KMS-11 (cell line): ENCODE measurements around the gene U2AF2.

Source experiments
- H2AFZ ChIP-seq: fragments of 200-600 bp; sonication (generic); 2 replicates; pipeline ENCODE4 v1.6.1; 2016; ENCODE audit warnings: antibody characterized with exemption, mixed run types, low read depth
- H3K27ac ChIP-seq: fragments of 200-600 bp; sonication (generic); 2 replicates; pipeline ENCODE4 v1.6.1; 2016; ENCODE audit warnings: mild to moderate bottlenecking, mixed run types
- H3K27me3 ChIP-seq: fragments of 200-600 bp; sonication (generic); 2 replicates; pipeline ENCODE4 v1.6.1; 2017; ENCODE audit warnings: mild to moderate bottlenecking, low read depth, mixed run types, moderate library complexity; ENCODE audit not compliant: insufficient read depth
- H3K36me3 ChIP-seq: fragments of 200-600 bp; sonication (generic); 2 replicates; pipeline ENCODE4 v1.6.1; 2017; ENCODE audit warnings: mild to moderate bottlenecking, mixed run types; ENCODE audit not compliant: insufficient read depth
- H3K4me1 ChIP-seq: fragments of 200-600 bp; sonication (generic); 2 replicates; pipeline ENCODE4 v1.6.1; 2016; ENCODE audit warnings: mild to moderate bottlenecking, low read depth, mixed run types; ENCODE audit not compliant: poor library complexity, severe bottlenecking
- H3K4me2 ChIP-seq: fragments of 200-600 bp; sonication (generic); 2 replicates; pipeline ENCODE4 v1.7.0; 2016; ENCODE audit warnings: mild to moderate bottlenecking, mixed run types
- H3K4me3 ChIP-seq: fragments of 200-600 bp; sonication (generic); IDR thresholded peaks from 2 replicates; pipeline ENCODE4 v1.6.1; 2017; ENCODE audit warnings: low read depth, low read length, mixed read lengths; ENCODE audit not compliant: insufficient read depth
- H3K79me2 ChIP-seq: fragments of 200-600 bp; sonication (generic); 2 replicates; pipeline ENCODE4 v1.6.1; 2016; ENCODE audit warnings: low read depth, mixed run types; ENCODE audit not compliant: insufficient read depth
- H3K9ac ChIP-seq: fragments of 200-600 bp; sonication (generic); 2 replicates; pipeline ENCODE4 v1.6.1; 2016; ENCODE audit warnings: mild to moderate bottlenecking, mixed run types
- H4K20me1 ChIP-seq: fragments of 200-600 bp; sonication (generic); 2 replicates; pipeline ENCODE4 v1.6.1; 2016; ENCODE audit warnings: mild to moderate bottlenecking, mixed run types; ENCODE audit not compliant: insufficient read depth
- TF ChIP-seq, protein P1 (sequence below): fragments of 200-600 bp; sonication (generic); conservative IDR thresholded peaks from 2 replicates; pipeline ENCODE4 v1.6.1; 2017; ENCODE audit warnings: low read depth, mild to moderate bottlenecking, antibody characterized with exemption, low read length, moderate library complexity, mixed read lengths

Gene U2AF2

DNA sequence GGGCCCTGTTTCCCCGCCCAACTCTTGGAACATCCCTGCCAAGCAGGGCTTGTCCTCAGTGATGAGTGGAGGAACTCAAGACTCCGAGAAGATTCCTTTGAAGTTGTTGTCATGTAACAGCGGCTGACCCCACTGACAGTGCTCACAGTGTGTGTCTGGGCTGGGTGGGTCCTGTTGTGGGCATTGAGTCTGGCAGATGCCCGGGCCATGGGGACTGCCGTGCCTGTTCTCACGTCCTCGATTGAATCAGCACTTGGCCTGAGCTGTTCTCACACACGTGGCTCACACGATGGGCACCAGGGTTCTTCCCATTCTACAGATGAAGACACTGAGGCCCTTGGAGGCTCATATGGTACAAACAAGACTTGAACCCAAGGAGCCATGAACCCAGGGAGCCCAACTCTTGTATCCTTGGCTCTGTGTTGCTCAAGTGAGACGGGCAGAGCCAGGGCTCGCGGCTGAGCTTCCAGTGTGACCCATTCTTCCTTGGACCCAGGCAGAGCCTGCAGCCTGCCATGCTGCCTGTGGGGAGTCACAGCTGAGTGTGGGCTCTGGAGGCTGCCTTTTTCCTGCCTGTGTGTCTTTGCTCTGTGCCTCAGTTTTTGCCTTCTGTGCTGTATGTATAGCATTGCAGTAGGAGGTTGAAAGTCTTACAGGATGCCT is 11.6 kb downstream of the U2AF2 start:
- Histone ChIP-seq H4K20me1 (peaks cover 11% of the 10 kb centered on the region; the same call in 1 of the 2 replicates), H3K9ac (no peak overlapping the region), H3K4me1 (no peaks in the 10 kb centered on the region), H3K27ac (no peak overlapping the region), H3K27me3 (no peaks in the 10 kb centered on the region), H3K79me2 (peaks cover 89% of the 10 kb centered on the region), H3K4me3 (no peak overlapping the region), H3K36me3 (peaks cover 14% of the 10 kb centered on the region; the same call in 1 of the 2 replicates), H2AFZ (no peak overlapping the region), H3K4me2 (no peak overlapping the region)
- TF ChIP-seq, protein P1, sequence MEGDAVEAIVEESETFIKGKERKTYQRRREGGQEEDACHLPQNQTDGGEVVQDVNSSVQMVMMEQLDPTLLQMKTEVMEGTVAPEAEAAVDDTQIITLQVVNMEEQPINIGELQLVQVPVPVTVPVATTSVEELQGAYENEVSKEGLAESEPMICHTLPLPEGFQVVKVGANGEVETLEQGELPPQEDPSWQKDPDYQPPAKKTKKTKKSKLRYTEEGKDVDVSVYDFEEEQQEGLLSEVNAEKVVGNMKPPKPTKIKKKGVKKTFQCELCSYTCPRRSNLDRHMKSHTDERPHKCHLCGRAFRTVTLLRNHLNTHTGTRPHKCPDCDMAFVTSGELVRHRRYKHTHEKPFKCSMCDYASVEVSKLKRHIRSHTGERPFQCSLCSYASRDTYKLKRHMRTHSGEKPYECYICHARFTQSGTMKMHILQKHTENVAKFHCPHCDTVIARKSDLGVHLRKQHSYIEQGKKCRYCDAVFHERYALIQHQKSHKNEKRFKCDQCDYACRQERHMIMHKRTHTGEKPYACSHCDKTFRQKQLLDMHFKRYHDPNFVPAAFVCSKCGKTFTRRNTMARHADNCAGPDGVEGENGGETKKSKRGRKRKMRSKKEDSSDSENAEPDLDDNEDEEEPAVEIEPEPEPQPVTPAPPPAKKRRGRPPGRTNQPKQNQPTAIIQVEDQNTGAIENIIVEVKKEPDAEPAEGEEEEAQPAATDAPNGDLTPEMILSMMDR, result no peak

DNA sequence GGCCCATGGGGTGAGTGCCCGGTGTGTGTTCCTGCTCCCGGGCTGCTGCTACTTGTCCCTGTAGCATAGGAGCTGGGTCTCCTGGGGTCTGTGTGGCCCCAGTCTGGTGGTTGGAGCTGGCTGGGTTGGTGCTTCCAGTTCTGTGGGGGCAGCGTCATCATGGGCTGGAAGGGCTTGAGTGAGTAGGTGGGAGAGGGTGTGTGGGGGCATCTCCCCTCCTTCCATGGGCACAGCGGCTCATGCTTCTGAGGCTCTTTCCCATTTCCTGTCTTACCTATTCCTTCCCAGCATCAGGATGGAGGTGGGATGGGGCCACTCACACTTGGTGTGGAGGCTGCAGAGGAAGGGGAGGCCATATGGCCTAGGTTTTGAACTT is 12.2 kb downstream of the U2AF2 start:
- peaks cover 11% of the 10 kb centered on the region; the same call in 1 of the 2 replicates for H4K20me1 ChIP-seq
- no peak overlapping the region for H2AFZ ChIP-seq
- no peak overlapping the region for H3K9ac ChIP-seq
- H3K4me1 ChIP-seq, result no peaks in the 10 kb centered on the region
- H3K4me2 ChIP-seq, result no peak overlapping the region
- peaks cover 89% of the 10 kb centered on the region for H3K79me2 ChIP-seq
- H3K27me3 ChIP-seq, result no peaks in the 10 kb centered on the region
- H3K36me3 ChIP-seq, result peaks cover 12% of the 10 kb centered on the region; the same call in 1 of the 2 replicates
- H3K4me3 ChIP-seq, result no peak overlapping the region
- TF ChIP-seq, protein P1, result no peak
- H3K27ac ChIP-seq, result no peak overlapping the region

DNA sequence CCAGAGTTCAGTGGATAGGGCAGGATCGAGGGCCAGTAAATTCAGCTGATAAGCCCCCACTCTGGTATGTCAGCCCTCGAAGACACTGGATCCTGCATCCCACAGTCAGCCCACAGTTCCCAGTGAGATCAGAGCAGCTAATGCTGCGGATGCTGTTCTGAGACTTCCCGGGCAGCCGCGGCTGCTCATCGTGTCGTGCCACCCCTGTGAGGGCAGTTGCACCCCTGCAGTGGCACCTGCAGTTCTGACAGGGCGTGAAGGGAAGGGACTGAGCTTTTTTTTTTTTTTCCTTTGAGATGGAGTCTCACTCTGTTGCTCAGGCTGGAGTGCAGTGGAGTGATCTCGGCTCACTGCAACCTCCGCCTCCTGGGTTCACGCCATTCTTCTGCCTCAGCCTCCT is 12.7 kb downstream of the U2AF2 start:
- peaks cover 12% of the 10 kb centered on the region; the same call in 1 of the 2 replicates for H3K36me3 ChIP-seq

DNA sequence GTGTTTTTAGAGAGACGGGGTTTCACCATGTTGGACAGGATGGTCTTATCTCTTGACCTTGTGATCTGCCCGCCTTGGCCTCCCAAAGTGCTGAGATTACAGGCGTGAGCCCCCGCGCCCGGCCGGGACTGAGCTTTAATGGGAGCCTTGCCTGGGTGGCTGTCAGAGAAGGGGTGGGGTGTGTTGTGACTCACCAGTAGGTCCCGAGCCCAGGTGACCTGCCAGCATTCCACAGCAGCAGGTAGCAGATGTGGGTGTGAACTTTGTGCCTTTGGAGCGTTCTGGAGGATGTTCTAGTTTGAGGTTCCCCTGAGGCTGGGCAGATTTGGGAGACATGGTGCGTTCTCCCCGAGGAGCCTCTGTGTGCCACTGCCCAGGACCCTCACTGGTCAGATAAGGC is 13.1 kb downstream of the U2AF2 start:
- peaks cover 90% of the 10 kb centered on the region for H3K79me2 ChIP-seq

More for the DNA sequence above, 12.7 kb downstream of the U2AF2 start:
- Histone ChIP-seq H3K4me2 (no peak overlapping the region), H3K27ac (no peak overlapping the region), H3K4me3 (no peak overlapping the region), H3K9ac (no peak overlapping the region), H2AFZ (no peak overlapping the region), H4K20me1 (peaks cover 11% of the 10 kb centered on the region; the same call in 1 of the 2 replicates), H3K79me2 (peaks cover 90% of the 10 kb centered on the region), H3K4me1 (no peaks in the 10 kb centered on the region), H3K27me3 (no peaks in the 10 kb centered on the region)
- TF ChIP-seq, protein P1, result no peak

More for the DNA sequence above, 13.1 kb downstream of the U2AF2 start:
- TF ChIP-seq, protein P1, result no peak
- H3K4me3 ChIP-seq, result no peak overlapping the region
- no peaks in the 10 kb centered on the region for H3K4me1 ChIP-seq
- no peaks in the 10 kb centered on the region for H3K27me3 ChIP-seq
- no peak overlapping the region for H3K27ac ChIP-seq
- peaks cover 7% of the 10 kb centered on the region; the same call in 1 of the 2 replicates for H4K20me1 ChIP-seq
- H3K36me3 ChIP-seq, result peaks cover 7% of the 10 kb centered on the region; the same call in 1 of the 2 replicates
- no peak overlapping the region for H3K4me2 ChIP-seq
- no peak overlapping the region for H3K9ac ChIP-seq
- no peak overlapping the region for H2AFZ ChIP-seq
